ENCODE measurements around the gene TEX53.

DNA sequence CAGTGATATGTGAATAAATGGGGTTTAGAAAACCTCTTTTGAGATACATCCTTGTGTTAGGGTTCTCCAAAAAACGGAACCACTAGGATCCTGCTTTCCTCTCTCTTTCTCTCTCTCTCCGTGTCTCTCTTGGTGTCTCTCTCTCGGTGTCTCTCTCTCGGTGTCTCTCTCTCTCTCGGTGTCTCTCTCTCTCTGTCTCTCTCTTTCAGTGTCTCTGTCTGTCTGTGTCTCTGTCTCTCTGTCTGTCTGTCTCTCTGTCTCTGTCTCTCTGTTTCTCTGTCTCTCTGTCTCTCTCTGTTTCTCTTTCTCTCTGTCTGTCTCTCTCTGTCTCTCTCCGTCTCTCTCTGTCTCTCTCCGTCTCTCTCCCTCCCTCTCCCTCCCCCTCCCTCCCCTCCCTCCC is 32.2 kb upstream of the TEX53 start:
- TF ChIP-seq CTCF (IDR thresholded peaks at IDR 0.05) = no peak
- TF ChIP-seq STAT6 (CRISPR knock-in tag; conservative IDR thresholded peaks at IDR 0.05; ENCODE audit: low read depth) = no peak
- TF ChIP-seq, protein P1, sequence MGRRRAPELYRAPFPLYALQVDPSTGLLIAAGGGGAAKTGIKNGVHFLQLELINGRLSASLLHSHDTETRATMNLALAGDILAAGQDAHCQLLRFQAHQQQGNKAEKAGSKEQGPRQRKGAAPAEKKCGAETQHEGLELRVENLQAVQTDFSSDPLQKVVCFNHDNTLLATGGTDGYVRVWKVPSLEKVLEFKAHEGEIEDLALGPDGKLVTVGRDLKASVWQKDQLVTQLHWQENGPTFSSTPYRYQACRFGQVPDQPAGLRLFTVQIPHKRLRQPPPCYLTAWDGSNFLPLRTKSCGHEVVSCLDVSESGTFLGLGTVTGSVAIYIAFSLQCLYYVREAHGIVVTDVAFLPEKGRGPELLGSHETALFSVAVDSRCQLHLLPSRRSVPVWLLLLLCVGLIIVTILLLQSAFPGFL (CRISPR knock-in tag; IDR thresholded peaks at IDR 0.05; ENCODE audit: borderline replicate concordance) = no peak
- TF ChIP-seq ZNF425 (CRISPR knock-in tag; conservative IDR thresholded peaks at IDR 0.05) = no peak
- no peak for TF ChIP-seq ZSCAN18 (CRISPR knock-in tag; IDR thresholded peaks at IDR 0.05)
- TF ChIP-seq, protein P2, sequence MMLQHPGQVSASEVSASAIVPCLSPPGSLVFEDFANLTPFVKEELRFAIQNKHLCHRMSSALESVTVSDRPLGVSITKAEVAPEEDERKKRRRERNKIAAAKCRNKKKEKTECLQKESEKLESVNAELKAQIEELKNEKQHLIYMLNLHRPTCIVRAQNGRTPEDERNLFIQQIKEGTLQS (CRISPR knock-in tag; conservative IDR thresholded peaks at IDR 0.05) = no peak
- no peak for TF ChIP-seq ESRRA (CRISPR knock-in tag; IDR thresholded peaks at IDR 0.05; ENCODE audit: borderline replicate concordance)
- no peak for TF ChIP-seq MLX (CRISPR knock-in tag; IDR thresholded peaks at IDR 0.05)
- TF ChIP-seq NR2C2 (CRISPR knock-in tag; IDR thresholded peaks at IDR 0.05) = no peak
- no peak for TF ChIP-seq ATF1 (CRISPR knock-in tag; IDR thresholded peaks at IDR 0.05)
- TF ChIP-seq HMGXB4 (CRISPR knock-in tag; IDR thresholded peaks at IDR 0.05) = no peak
- no peak for TF ChIP-seq FOXJ3 (CRISPR knock-in tag; IDR thresholded peaks at IDR 0.05; ENCODE audit: borderline replicate concordance)
- TF ChIP-seq JUN (CRISPR knock-in tag; IDR thresholded peaks at IDR 0.05) = no peak
- no peak for TF ChIP-seq NFYB (CRISPR knock-in tag; conservative IDR thresholded peaks at IDR 0.05; ENCODE audit: low read depth)

Measured in WTC11 (cell line).